Chondrocyte (in vitro differentiated cells): ENCODE measurements around the gene CASTOR1. TPM values are rescaled to one million over a fixed set of nuclear protein-coding genes. Genes with fewer than 3 reads are reported as not detected.

Experiments used
- DNase-seq: peaks from one replicate; pipeline ENCODE4 v3.0.0; 2021; ENCODE audit warnings: mixed read lengths, low spot score
- H3K27ac Mint-ChIP-seq: one replicate; pipeline ENCODE4 v1.8.0; 2021; ENCODE audit warnings: mild to moderate bottlenecking, moderate library complexity, mixed read lengths; ENCODE audit not compliant: unreplicated experiment
- H3K27me3 Mint-ChIP-seq: 2 replicates; pipeline ENCODE4 v1.8.0; 2021; ENCODE audit warnings: low read depth, mixed read lengths
- H3K36me3 Mint-ChIP-seq: 2 replicates; pipeline ENCODE4 v1.8.0; 2021; ENCODE audit warnings: low read depth, mixed read lengths
- H3K4me1 Mint-ChIP-seq: 2 replicates; pipeline ENCODE4 v1.8.0; 2021; ENCODE audit warnings: low read depth, mild to moderate bottlenecking, mixed read lengths
- H3K4me3 Mint-ChIP-seq: one replicate; pipeline ENCODE4 v1.8.0; 2021; ENCODE audit warnings: mild to moderate bottlenecking, moderate library complexity, mixed read lengths; ENCODE audit not compliant: unreplicated experiment
- H3K9me3 Mint-ChIP-seq: 2 replicates; pipeline ENCODE4 v1.8.0; 2021; ENCODE audit warnings: low read depth, mixed read lengths
- CTCF ChIP-seq: fragments of 200-600 bp; sonication (generic); IDR thresholded peaks from 2 replicates; pipeline ENCODE4 v1.5.0; 2021; ENCODE audit warnings: antibody characterized with exemption, mild to moderate bottlenecking, moderate library complexity
- total RNA-seq: library from RNA; stranded (reverse); gene quantifications from 3 replicates; pipeline ENCODE4 v1.2.1, GENCODE V29; 2021

Gene CASTOR1
- total RNA-seq, 1 donor from 2014 or later, result 12.1 TPM

DNA sequence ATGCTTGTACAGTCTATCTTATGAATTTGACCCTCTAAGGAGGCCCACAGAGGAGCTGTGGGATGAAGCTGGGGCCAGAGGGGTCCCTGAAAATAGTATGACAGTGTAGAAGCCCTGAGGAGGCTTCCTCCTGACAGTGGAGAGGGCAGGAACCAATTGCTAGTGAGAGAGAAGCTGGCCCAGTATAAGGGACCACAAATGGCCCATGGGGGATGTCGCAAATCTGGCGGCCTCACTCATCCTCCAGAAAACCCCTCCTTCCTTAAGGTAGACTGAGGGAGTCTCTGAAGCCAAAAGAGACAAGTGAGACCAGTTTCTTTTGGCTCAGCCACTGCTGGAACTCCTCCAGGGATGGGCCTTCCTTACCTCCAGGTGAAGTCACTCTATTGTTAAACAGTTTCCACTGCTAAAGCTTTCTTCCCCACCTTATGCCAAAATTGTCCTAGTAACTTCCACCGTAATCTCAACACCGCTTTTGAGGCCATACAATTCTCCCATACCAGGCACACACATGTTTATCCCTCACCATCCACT is 17.8 kb upstream of the CASTOR1 start:
- Mint-ChIP-seq H3K27me3 (no peaks in the 10 kb centered on the region), H3K4me3 (no peak overlapping the region), H3K36me3 (peaks cover 2% of the 10 kb centered on the region), H3K27ac (no peak overlapping the region), H3K9me3 (no peaks in the 10 kb centered on the region), H3K4me1 (peaks cover 76% of the 10 kb centered on the region)
- no peak for TF ChIP-seq CTCF
- DNase-seq, result no peak

DNA sequence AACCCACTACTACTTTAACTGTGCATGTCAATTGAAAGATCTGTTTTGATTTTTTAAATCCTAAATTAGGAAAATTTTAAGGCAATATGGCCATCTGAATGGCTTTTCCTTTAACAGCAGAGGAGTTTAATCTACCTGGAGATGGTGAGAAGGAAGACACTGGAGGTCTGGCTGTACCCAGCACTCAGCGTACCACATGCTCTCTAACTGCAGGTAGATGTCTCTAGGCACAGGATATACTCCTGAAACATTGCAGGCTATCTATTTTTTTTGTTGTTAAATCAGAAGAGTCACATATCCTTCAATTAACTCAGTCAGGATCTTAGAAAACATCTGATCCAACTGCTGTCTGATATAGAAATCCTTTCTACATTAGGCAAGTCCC is 17.3 kb upstream of the CASTOR1 start:
- no peaks in the 10 kb centered on the region for H3K9me3 Mint-ChIP-seq
- H3K4me1 Mint-ChIP-seq, result peaks cover 76% of the 10 kb centered on the region
- TF ChIP-seq CTCF, result no peak
- no peaks in the 10 kb centered on the region for H3K27me3 Mint-ChIP-seq
- H3K4me3 Mint-ChIP-seq, result no peak overlapping the region
- no peak for DNase-seq
- H3K36me3 Mint-ChIP-seq, result peaks cover 2% of the 10 kb centered on the region
- no peak overlapping the region for H3K27ac Mint-ChIP-seq

DNA sequence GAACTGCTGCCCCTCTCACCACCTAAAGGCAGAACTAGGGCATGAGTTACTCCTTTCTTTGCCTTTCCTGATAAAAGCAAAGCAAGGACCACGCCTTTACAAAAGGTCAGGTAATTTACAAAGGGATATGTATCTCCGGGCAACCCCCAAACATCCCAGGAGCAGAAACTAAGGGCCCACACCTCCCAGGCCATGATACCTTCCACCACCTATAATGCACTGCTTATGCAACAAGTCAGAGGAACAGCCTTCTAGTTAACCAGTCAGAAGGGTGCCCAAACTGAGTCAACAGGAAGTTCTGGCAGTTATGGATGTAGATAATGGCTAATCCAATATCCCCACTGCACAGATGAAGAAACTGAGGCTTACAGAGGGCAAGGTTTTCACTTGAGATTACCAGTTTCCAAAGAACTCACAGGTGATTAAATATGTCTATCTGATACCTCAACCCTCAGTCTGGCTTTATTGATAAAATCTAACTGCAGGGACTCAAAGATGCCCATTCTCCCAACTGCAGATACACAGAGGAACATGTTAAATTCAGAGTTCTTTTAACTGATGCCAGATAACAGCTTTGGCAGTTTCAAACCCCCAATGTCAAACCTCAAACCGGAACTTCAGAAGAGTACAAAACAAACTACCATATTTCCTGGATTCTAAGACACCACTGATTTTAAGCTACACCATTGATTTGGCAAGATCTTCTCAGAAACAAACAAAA is 16.8 kb upstream of the CASTOR1 start:
- no peak for TF ChIP-seq CTCF
- Mint-ChIP-seq H3K27me3 (no peaks in the 10 kb centered on the region), H3K27ac (peak overlapping the region; percentile 70), H3K9me3 (no peaks in the 10 kb centered on the region), H3K4me3 (no peak overlapping the region), H3K36me3 (peaks cover 2% of the 10 kb centered on the region), H3K4me1 (peaks cover 76% of the 10 kb centered on the region)
- no peak for DNase-seq

- Mint-ChIP-seq H3K36me3 (peaks cover 5% of the 10 kb centered on the region), H3K4me1 (peaks cover 71% of the 10 kb centered on the region), H3K27me3 (no peaks in the 10 kb centered on the region), H3K9me3 (no peaks in the 10 kb centered on the region), H3K4me3 (no peak overlapping the region), H3K27ac (peak overlapping the region; percentile 70)
- no peak for TF ChIP-seq CTCF
- no peak for DNase-seq
Observed at GRCh38 chr22:30305519-30305905, 16.2 kb upstream of the CASTOR1 start.

DNA sequence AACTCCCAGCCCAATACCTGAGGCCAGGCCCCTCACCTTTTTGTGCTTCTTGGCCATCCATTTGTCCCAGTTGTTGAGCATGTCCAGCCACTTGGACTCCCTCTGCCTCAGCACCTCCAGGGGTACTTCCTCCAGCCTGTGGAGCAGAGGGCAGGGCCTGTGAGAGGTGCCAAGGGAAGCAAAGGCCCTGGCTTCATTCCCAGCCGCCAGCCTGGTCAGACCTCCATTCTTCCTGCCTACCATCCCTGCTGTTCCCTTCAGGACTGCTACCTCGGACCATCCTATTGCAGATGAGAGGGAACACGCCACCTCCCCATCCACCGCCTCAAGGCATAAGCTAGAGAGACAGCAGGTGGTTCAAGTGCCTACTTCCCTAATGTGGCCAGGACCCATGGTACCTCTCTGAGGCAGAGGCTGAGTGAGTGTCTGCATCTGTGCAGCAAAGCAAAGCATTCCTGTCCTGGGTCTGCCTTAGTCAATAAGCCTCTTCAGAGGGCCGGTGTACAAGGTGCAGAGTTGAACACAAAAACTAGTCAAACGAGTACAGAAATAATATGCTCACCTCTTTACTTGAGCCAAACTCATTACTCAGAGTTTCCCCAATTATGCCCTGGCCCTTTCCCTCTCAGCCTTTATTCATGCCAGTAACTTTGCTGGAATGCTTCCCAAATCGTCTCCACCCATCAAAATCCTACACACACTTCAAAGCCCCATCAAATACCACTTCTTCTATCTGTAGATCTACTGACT is 15.4 kb upstream of the CASTOR1 start:
- peak overlapping the region; percentile 70 for H3K27ac Mint-ChIP-seq
- no peak for DNase-seq
- H3K27me3 Mint-ChIP-seq, result no peaks in the 10 kb centered on the region
- H3K4me3 Mint-ChIP-seq, result no peak overlapping the region
- peaks cover 67% of the 10 kb centered on the region for H3K4me1 Mint-ChIP-seq
- TF ChIP-seq CTCF, result no peak
- no peaks in the 10 kb centered on the region for H3K9me3 Mint-ChIP-seq
- peaks cover 5% of the 10 kb centered on the region for H3K36me3 Mint-ChIP-seq
